ENCODE results near the gene ROR2.

ROR2 gene

DNA sequence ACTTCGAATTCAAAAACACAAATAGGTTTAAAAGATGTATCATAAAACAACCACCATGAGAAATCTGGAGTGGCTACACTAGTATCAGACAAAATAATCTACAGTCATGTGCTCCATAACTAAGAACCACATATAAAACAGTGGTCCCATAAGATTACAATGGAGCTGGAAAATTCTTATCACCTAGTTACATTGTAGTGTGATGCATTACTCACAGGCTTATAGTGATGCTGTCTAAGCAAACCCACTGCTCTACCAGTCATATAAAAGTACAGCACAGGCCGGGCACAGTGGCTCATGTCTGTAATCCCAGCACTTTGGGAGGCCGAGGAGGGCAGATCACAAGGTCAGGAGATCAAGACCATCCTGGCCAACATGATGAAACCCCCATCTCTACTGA is 160.1 kb downstream of the ROR2 start:
- no peak for DNase-seq

DNA sequence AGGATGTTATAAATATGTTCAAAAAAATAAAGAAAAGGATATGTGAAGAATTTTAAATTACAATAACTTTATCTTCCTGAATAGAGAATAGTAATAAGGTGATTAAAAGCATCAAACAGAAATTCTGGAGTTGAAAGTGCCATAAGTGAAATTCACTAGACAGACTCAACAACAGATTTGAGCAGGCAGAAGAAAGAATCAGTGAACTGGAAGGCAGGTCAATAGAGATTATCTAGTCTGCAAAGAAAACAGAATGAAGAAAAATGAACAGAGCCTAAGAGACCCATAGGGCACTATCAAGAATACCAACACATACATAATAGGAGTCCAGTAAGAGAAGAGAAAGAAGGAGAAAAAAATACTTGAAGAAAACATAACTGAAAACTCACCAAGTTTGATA is 162.1 kb downstream of the ROR2 start:
- no peak for DNase-seq

DNA sequence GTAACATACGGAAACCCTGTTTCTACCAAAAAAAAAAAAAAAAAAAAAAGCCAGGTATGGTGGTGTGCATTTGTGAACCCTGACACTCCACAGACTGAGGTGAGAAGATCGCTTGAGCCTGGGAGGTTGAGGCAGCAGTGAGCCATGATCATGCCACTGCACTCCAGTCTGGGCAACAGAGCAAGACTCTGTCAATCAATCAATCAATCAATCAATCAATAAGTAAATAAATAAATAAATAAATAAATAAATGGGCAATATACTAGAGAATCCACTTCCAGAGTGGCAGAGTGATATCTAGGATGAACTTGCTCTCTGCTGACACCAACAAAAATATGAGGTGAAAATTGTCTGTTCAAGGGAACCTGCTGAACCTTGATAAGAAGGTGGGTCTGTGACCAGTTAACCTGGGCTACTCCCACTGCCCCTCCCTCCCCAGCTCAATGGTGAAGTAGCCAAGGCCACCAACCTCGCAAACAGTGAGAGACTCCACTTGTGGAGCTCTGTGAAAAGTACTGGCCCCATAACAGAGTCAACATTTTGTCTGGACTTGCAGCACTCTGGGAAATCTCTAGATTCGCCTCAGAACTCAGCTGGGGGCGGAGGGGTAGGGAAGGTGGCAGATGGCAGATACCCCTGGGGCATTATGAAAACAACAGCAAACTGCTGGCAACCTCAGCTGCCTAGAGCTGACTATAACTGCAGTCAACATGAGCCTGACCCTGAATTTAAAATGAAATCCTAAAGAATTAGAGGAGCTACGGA is 163.7 kb downstream of the ROR2 start:
- no peak for DNase-seq

DNA sequence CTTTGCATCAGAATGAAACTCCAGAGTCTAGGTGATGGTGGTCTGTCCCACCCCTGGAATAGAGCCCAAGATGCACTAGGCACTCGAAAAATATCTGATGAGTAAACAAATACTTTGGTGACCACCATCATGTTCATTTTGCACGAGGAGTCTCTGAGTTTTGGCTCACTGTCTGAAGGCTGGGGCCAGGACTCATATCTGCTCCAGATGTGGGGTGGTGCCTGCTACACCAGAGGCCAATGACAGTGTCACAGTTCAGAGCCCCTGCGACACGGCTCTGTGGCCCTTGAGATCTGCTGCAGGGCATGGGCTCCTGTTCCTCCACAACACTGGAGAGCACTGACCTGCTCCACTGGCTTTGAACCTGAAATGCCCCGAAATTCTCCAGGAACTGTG is 164.6 kb downstream of the ROR2 start:
- peak; percentile 52 for DNase-seq

DNA sequence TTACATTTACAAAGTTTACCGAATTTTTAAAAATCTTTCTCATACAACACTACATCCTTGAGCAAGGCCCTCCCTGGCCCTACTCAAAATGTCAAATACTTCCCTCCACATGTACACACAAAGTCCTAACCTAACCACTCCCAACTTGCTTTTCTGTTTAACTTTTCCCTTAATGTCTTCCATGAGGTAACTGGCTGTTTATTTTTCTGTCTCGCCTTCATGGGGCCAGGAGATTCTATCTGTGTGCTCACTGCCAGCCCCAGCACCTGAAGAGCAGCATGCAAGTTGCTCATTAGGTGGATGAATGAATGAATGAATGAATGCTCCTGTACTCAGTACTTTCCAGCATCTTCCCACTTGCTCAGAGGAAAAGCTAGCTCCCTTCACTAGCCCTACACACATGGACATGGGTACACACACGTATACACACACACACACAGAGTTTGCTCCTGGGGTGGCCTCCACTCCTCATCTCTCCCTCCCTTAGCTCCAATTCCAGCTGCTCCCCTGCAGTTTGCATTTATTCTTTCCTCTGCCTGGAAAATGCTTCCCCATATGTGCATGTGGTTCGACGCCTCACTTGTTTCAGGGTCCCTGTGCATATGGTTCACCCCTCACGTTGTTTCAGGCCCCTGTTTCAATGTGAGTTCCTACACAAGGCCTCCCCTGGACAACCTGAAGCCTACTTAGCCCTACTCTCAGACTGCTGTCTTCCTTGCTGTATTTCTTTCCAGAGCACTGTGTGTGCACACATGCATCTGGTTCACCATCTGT is 165.2 kb downstream of the ROR2 start:
- no peak for DNase-seq

DNA sequence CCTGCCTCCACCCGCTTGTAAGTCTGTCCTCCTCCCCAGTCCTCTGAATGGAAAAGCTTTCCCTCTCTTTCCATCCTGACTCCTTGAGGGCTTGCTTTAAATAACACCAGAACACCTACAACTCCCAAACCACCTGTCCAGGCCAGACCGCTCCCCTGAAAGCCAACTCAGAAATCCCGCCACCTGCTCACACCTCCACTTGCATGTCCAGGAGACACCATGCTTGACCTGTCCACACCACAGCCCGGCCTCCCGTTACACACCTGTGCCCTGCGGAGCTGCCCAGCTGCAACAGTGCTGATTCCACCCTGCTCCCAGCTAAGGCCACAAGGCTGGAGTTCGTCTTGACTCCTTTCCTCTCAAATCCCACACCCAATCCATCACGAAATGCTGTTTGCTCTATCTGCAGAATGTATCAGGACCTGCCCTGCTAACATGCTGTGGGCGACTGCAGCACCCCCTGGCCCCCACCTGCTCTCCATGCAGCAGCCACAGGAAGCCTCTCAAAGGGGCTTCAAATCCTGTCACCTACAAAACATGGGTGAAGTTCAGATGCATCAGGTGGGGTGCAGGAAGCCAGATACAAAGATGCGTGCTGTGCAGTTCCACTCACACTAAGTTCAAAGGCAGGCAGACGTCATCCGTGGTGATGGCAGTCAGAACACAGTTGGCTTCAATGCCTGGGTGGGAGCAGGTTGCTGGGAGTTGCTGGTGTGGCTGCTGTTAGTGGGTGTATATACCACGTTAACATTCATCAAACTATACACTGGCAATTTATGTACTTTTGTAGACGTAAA is 166.0 kb downstream of the ROR2 start:
- no peak for DNase-seq

DNA sequence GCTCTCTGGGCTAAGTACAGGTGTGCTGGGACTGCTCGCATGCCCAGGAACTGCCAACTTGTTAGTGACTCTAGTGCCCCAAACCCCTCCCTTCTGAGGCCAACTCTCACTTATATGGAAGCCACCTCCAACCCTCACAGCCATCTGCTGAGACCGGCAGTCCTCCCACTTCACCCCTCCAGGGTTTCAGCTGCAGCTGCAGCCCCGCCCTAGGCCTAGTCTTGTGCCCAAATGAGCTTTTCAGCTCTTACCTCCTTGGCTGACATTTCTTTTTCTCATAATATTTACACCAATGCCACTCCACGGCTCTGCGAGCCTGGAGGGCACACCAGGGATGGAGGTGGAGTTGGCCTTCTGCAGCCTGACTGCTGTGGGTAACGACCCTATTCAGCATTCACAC is 166.6 kb downstream of the ROR2 start:
- DNase-seq: no peak

DNA sequence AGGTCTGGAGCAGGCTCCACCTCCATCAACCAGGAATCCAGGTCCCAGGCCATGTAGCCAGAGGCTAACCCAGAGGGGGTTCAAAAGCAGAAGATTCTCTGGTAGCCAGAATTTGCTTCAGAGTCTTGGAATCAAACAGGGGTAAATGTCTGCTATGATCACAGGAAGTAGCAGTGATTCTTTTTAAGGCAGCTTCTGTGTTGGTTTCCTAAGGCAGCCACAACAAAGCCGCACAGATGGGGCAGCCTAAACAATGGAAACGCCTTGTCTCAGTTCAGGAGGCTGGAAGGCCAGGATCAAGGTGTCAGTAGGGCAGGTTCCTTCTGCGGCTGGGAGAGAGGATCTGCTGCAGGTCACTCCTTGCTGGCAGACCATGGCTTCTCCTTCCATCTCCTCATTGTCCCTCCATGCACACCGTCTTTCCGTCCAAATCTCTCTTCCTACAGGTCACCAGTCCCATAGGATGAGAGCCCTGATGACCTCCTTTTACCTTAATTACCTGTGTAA is 167.3 kb downstream of the ROR2 start:
- no peak for DNase-seq

DNA sequence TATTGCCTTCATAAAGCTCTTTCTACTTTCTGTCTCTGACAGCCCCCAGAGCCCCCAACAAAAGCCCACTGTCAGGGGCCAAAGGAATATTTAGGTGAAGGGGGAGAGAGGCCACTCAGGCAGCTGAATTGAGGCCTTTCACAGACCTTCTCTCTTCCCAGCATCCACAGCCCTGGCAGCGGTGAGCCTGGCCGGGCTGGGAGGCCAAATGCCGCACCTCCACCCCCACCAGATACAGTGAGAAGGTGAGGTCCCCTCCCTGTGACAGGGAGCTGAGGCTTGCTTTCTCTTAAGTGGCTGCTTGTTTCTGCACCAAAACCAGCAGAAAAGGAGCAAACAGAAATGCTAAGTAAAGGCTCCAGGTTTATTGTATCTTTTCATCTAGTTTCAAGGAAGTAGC is 168.1 kb downstream of the ROR2 start:
- DNase-seq: no peak

DNA sequence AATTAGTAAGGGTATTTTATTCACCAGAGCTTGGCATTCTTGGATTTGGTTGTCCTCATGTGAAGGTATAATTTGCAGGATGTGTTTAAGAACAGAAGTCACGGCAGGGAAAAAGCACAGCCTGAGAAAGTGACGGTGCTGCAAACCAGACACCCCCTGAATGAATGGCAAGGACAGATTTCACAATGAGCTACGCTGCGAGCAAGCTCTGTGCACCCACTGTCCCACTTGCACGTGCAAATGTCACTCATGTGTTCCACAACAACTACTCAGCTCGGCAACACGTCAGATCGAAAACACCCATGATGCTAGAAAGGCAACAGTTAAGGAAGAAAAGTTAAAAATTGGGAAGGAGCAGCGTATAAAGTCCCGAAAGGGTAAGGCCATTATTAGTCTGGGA is 168.9 kb downstream of the ROR2 start:
- no peak for DNase-seq

DNA sequence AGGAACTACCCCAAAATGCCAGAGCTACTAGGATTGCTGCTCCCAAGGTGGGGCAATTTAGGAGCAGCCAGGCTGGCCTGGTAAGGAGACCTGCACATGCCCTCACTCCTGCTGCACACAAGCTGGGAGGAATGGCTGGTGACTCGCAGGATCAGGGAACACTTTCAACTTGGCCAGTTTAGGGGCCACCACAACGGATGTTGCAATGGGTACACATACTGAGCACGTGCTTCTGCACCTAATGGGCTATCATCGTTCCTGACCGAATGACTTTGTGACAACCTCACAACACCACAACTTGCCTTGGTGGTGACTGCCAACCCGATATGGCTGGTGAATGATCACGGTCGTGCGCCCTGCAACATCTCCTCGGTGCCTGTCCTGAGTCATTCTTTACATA is 172.0 kb downstream of the ROR2 start:
- DNase-seq: peak; percentile 58

DNA sequence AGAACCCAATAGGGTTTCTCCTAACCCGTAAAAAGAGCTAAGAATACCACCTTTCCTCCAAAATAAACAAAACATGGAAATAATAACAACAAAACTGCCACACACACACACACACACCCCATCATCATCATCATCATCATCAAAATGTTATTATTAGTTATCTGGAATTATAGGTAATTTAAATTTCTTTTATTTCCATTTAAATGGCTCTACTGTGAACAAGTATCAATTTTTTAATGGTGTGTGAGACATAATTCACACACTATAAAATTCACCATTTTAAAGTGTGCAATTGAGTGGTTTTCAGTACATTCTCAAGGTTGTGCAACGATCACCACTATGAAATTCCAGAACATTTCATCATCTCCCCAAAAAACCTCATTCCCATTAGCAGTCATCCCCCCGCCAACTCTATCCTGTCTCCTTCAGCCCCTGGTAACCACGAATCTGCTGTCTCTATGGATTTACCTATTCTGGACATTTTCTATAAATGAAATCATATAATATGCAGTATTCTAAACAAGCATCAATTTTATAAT is 172.7 kb downstream of the ROR2 start:
- peak; percentile 92 for DNase-seq

DNA sequence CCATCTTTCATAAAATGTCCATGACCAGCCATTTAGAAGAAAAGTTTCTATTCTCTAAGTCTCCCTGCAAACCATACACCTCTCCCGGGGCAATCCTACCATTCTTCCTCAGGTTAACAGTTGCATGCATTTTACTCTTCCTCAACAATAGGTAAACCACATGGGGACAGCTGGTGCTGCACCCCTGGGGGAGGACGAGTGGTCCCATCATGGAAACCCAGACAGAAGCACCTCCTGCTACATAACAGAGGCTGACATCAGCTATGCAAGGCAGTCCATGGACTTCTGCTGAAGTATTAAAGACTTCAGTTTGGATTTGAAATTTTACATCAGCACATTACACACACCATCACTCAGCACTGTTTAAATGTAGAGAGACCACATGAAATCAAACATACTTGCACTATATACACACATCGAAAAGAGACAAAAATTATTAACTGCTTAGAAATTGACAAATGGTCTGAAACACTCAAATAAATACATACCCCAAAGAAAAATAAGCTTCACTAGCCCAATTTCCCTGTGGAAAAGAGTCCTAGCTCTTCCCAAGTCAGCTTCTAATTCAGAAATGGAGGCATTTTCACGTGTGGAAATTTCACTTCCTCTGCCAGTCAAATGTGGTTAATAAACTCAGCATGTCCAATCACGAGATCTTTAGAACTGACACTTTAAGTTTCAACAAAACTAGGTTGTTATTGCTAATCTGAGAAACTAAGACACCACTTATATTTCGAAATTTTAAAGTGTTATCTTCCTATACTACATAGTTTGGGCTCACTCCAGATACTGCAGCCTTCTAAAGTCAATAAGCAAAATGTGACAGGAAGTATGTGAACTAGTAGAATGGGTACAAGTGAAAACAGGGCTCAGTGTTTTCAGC is 173.4 kb downstream of the ROR2 start:
- peak; percentile 64 for DNase-seq

DNA sequence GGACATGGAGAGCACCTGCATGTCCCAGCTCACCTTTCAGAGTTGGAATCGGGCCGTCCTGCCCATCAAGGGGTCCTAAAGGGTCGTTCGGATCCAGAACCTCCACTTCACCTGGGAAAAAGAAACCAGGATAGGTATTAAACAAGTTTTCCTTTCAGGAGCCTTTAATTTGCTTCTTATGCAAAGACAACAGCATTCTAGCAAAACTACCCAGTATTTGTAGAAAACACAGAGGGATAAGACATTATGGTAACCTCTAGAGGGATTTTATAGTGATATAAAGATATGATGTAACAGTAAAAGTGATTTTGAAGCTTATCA is 174.4 kb downstream of the ROR2 start:
- no peak for DNase-seq

DNA sequence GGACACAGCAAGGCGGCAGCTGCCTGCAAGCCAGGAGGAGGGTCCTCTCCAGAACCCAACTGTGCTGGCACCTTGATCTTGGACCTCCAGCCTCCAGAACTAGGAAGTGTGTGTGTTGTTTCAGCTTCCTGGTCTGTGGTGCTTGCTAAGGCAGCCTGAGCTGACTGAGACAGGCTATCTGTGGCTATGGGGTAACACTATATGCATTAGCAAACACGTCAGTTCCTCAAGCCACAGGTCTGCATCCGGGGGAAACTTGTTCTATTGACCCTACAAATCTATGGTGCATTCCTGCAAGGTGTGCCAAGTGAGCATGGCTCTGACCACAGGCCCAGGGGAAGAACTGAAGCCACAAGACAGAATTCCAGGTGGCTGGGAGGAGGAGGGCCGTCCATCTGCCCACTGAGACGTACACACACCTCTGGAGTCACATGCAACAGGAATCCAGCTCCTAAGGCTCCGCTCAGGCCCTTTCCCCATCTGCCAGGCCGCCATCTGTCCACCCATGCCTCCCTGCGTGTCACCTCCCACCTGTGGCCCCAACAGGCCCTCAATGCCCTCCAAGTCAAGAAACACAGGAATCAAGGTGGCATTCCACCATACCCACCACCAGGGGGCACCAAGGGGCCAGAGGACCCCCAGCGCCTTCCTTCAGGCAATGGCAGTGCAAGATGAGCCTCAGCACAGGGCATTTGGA is 174.9 kb downstream of the ROR2 start:
- peak; percentile 58 for DNase-seq

DNA sequence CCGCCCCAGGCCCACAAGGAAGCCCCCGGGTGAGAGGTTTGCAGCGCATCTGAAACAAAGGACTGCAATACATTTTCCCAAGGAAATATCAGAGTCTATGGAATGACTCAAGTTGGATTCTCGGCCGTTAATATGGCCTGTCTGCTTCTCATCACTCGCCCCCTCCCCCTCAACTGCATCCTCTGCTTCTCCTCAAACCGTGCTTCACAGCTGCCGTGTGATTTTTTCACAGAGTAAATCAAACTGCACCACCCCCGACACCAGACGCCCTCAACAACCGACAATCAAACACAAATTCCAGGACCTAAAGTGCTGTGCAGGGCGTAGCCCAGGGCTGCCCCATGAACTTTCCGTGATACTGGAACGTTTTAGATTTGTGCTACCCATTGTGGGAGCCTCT is 176.9 kb downstream of the ROR2 start:
- peak; percentile 71 for DNase-seq

DNA sequence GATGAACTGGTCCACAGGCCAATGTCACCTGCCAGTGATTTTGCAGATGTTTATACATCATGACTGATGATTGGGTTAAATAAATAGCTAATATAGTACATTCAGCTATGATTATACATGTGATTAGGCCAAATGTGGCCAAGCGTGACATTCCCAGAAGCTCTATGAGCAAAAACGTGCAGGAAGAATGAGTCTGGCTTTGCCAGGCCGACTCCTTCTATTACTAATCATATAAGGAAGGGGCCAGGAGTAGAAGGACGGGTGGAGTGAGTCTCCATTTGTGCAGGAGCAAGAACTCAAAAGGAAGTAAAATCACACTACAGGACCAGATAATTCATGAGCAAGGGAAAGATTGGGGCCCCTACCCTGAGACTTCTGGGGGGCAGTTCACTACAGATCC is 178.2 kb downstream of the ROR2 start:
- peak; percentile 44 for DNase-seq

DNA sequence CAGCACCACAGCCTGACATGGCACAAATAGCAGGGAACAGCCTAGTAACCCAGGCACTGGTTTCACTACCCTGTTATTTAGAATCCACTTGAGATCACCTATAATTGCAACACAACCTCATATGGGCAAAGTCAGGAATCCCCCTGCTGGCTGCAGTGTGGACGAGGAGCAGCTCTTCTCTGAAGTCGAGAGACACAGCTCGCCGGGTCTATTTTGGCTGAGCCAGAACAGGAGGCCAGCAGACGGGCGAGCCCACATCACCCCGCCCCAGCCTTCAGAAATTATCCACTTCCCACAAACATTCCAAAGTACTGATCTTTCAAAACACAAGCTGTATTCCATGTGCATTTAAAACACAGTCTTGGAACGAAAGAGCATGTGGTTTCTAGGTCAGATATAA is 179.0 kb downstream of the ROR2 start:
- DNase-seq: peak; percentile 97

DNA sequence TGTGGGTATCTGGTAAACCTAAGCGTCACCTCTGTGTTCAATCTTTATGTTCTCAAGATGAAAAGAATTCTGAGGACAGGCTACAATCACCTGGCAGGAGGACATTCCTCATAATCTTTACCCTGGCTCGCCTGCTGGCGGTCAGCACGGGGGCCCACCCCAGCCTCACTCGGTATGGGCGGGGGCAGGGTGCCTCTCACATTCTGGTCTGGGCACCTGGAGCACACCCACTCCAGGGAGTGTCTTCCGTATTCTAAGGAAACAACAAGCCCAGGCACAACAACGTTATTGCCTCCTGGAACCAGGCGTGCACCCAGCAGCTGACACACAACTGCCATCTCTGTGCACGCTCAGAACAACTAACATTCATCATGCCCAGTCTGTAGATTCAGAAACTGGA is 179.8 kb downstream of the ROR2 start:
- DNase-seq: no peak

DNA sequence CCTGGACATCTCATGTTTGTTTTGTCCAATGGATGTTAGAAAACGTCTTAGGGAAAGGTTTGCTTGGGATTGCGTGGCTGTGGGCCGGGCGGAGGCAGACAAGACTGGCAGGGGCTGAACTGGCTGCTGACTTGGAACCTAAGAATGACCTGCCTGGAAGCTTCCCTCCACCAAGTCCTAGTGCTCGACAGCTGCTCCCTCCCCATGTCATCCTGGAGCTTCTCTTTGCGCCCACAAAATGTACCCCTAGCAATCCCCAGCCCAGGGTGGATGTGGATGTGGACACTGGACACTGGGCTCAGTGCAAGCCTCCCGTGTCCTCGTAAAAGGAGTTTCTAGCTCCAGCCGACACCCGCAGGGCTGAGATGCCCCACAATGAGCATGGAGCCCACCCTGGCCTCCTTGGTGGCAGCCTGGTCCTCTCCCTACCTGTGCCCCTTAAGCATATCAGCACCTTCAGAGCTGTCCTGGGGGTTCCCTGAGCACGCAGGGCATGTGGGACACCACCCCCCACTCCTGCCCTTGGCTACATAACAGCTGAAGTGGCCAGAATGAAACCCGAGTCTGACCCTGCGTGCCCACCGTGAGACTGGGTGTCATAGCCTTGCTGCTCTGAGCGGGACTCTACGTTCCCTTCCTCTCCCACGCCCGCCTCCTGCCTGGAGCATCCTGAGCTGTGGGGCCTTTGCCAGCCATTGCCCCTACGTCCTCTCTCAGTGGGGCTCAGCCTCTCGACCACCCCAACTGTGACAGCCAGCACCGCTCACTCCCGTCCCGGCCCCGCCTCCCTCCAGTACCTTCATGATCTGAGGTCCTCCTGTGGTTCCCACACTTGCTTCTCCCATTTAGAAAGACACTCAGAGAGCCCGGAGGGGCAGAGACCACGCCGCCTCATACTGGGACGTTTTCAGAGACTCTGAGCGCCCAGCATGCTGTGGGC is 180.8 kb downstream of the ROR2 start:
- DNase-seq: no peak

DNA sequence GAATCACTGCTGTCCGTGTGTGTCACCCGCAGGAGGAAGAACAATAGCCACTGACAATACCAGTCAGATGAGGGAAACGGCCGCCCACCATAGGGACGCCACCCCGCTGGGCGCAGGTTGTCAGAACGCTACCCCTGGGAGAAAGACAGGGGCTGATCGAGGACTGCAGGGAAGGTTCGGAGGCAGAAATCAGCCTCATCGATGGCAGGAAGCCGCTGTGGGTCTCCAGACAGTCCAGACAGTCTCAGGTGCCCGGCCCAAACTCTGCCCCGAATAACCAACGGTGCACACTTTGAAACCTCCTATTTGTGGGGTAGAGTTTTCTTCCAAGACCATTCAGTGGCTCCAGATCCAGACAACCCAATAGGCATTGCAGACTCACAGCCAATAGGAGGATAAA is 181.5 kb downstream of the ROR2 start:
- no peak for DNase-seq

Data from fibroblast of skin of right quadriceps (primary cell).